GM18511 (cell line): ENCODE measurements around the gene SUSD5.

Experiments
- ATAC-seq: cut with Tn5 transposase; IDR thresholded peaks from one replicate; pipeline ENCODE4 v1.9.1; 2021; ENCODE audit warnings: mild to moderate bottlenecking, moderate library complexity; ENCODE audit not compliant: unreplicated experiment

SUSD5 gene

GRCh38 chr3:33218446-33219174, at the start of gene SUSD5:
SUSD5 (minus strand) TSS chr3:33218810; CDS start chr3:33218797, 13 bp downstream.
- ATAC-seq, result no peak

GRCh38 chr3:33260104-33260503, 41.5 kb upstream of the SUSD5 start:
- no peak for ATAC-seq

- no peak for ATAC-seq
These were observed 37.6 kb upstream of the SUSD5 start for GRCh38 chr3:33256249-33256648.

GRCh38 chr3:33250712-33251111, 32.1 kb upstream of the SUSD5 start:
- ATAC-seq, result no peak

- no peak for ATAC-seq
These were observed 28.2 kb upstream of the SUSD5 start for GRCh38 chr3:33246786-33247185.

- ATAC-seq, result no peak
These were observed 21.7 kb upstream of the SUSD5 start for GRCh38 chr3:33240261-33240660.

GRCh38 chr3:33238923-33239322, 20.3 kb upstream of the SUSD5 start:
- no peak for ATAC-seq

- no peak for ATAC-seq
These were observed 18.8 kb upstream of the SUSD5 start for GRCh38 chr3:33237439-33237838.

GRCh38 chr3:33236005-33236404, 17.4 kb upstream of the SUSD5 start:
- no peak for ATAC-seq

- no peak for ATAC-seq
These were observed 15.3 kb upstream of the SUSD5 start for GRCh38 chr3:33233884-33234283.

GRCh38 chr3:33231756-33232465, 13.3 kb upstream of the SUSD5 start:
- ATAC-seq, result no peak

GRCh38 chr3:33229947-33230346, 11.3 kb upstream of the SUSD5 start:
- no peak for ATAC-seq

GRCh38 chr3:33229066-33229465, 10.5 kb upstream of the SUSD5 start:
- no peak for ATAC-seq

- ATAC-seq, result no peak
These were observed 2.6 kb upstream of the SUSD5 start for GRCh38 chr3:33221241-33221640.

- ATAC-seq, result no peak
These were observed 521 bp upstream of the SUSD5 start for GRCh38 chr3:33219175-33219487.

GRCh38 chr3:33217866-33218445, 654 bp downstream of the SUSD5 start:
- no peak for ATAC-seq

GRCh38 chr3:33215739-33216138, 2.9 kb downstream of the SUSD5 start:
- no peak for ATAC-seq

GRCh38 chr3:33212406-33212805, 6.2 kb downstream of the SUSD5 start:
- no peak for ATAC-seq

- ATAC-seq, result no peak
These were observed 7.2 kb downstream of the SUSD5 start for GRCh38 chr3:33211444-33211843.

- ATAC-seq, result no peak
These were observed 9.3 kb downstream of the SUSD5 start for GRCh38 chr3:33209357-33209756.

GRCh38 chr3:33202711-33203457, 15.7 kb downstream of the SUSD5 start:
- no peak for ATAC-seq

GRCh38 chr3:33201195-33201594, 17.4 kb downstream of the SUSD5 start:
- ATAC-seq, result no peak
